Thyroid gland (tissue), 4 donors: ENCODE results near the gene FAM20C. TPM values are rescaled to one million over a fixed set of nuclear protein-coding genes. Genes with fewer than 3 reads are reported as not detected.
A peak's percentile ranks its signal among the peaks of the same experiment; 100 is the strongest.

Experiments used
- DNase-seq, 2 donors: peaks; one replicate each; pipeline ENCODE4 v3.0.0-alpha.2; 2019
- H3K27ac ChIP-seq, 3 donors: fragments of 200-600 bp; sonication (generic); 1 replicate in 2 of 3; 2 replicates in 1 of 3; pipeline ENCODE4 v1.5.1; 2016 to 2019; ENCODE audit warnings: mild to moderate bottlenecking in 1 of 3, moderate library complexity in 1 of 3
- H3K27me3 ChIP-seq: fragments of 200-600 bp; sonication (generic); one replicate; pipeline ENCODE4 v1.5.1; 2019
- H3K36me3 ChIP-seq, 2 donors: fragments of 200-600 bp; sonication (generic); one replicate each; pipeline ENCODE4 v1.5.1; 2016 to 2019
- H3K4me1 ChIP-seq, 2 donors: fragments of 200-600 bp; sonication (generic); one replicate each; pipeline ENCODE4 v1.5.1; 2017 to 2019
- H3K4me3 ChIP-seq, 3 donors: fragments of 200-600 bp; sonication (generic); replicated peaks in 1 of 3; 1 replicate in 2 of 3; 2 replicates in 1 of 3; pipeline ENCODE4 v1.5.1; 2016; ENCODE audit warnings: mild to moderate bottlenecking in 1 of 3
- H3K9me3 ChIP-seq: fragments of 200-600 bp; sonication (generic); one replicate; pipeline ENCODE4 v1.5.1; 2017
- CTCF ChIP-seq, 6 experiments: fragments of 200-600 bp in 3 of 6; fragments of 450-650 bp in 3 of 6; sonication (generic) in 3 of 6; IDR thresholded peaks; one replicate each; pipeline ENCODE4 v1.5.1; 2016 to 2019; ENCODE audit warnings: antibody characterized with exemption in 6 of 6, mild to moderate bottlenecking in 2 of 6, inconsistent platforms in 1 of 6, moderate library complexity in 1 of 6
- POLR2A ChIP-seq, 2 donors: fragments of 450-650 bp; IDR thresholded peaks; one replicate each; pipeline ENCODE4 v1.6.1; 2017; ENCODE audit warnings: antibody characterized with exemption in 2 of 2, mild to moderate bottlenecking in 2 of 2, moderate library complexity in 1 of 2
- WGBS, 2 donors: methylation state at CpG; one replicate each; pipeline ENCODE4 v1.1.5; 2017; 5-methylcytosine and 5-hydroxymethylcytosine counted together
- intact Hi-C: fragments of 100-400 bp; cut with DNase I; formaldehyde crosslinking; loops from one replicate; pipeline ENCODE4 v1.15.1; 2023
- total RNA-seq, 4 donors: library from RNA; depleted of rRNA; stranded (reverse); fragments of >200 nt; gene quantifications; one replicate each; pipeline ENCODE4 v1.2.3, GENCODE V29; 2016

FAM20C gene
- total RNA-seq, 4 donors from 2014 or later: 14.0 to 41.8 (median 23.3) TPM

DNA sequence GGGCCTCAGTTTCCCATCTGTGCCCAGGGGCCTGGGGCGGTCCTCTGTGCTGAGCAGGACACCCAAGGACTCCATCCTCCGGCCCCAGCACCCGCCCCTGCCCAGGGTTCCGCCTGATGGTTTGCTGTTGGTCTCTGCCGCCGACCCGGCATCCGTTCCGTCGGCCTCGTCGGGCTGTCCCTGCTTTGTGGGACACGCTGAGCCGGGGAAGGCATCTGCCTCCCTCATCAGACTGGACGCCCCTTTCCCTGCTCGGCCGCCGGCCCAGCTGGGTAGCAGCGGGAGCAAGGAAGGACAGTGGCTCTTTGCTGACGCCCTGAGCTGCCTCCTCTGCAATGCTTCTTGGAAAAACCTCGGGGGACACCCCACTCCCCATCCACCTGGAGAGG lies 39.5 kb downstream of the FAM20C start:
- TF ChIP-seq POLR2A (IDR thresholded peaks at IDR 0.05) (no peak), CTCF (IDR thresholded peaks at IDR 0.05) (no peak)
- no peak overlapping the region for H3K4me3 ChIP-seq
- no peaks in the 10 kb centered on the region for H3K9me3 ChIP-seq
- H3K27ac ChIP-seq: no peak overlapping the region
- H3K36me3 ChIP-seq: no peaks in the 10 kb centered on the region
- no peak for DNase-seq
- peaks cover 48 to 66% of the 10 kb centered on the region in 2 donors for H3K4me1 ChIP-seq
- H3K27me3 ChIP-seq: no peaks in the 10 kb centered on the region
- WGBS, 2 donors: 88 to 98% methylated on average over 15 to 19 of the region's 21 CpGs
- intact Hi-C loops: no loop called here

- peak overlapping the region in 1 of 3 donors; percentile 90 for H3K27ac ChIP-seq
- H3K36me3 ChIP-seq: no peaks in the 10 kb centered on the region
- peaks cover 49 to 70% of the 10 kb centered on the region in 2 donors for H3K4me1 ChIP-seq
- H3K27me3 ChIP-seq: no peaks in the 10 kb centered on the region
- H3K9me3 ChIP-seq: no peaks in the 10 kb centered on the region
- peak; percentile 85 to 86 for DNase-seq
- no peak overlapping the region for H3K4me3 ChIP-seq
- no peak for TF ChIP-seq CTCF (IDR thresholded peaks at IDR 0.05)
- TF ChIP-seq POLR2A (IDR thresholded peaks at IDR 0.05): no peak
- intact Hi-C loops: no loop called here
- WGBS, 2 donors: 46 to 79% methylated on average over 32 to 42 of the region's 43 CpGs
These were observed 40.3 kb downstream of the FAM20C start for GRCh38 chr7:232410-233248.

DNA sequence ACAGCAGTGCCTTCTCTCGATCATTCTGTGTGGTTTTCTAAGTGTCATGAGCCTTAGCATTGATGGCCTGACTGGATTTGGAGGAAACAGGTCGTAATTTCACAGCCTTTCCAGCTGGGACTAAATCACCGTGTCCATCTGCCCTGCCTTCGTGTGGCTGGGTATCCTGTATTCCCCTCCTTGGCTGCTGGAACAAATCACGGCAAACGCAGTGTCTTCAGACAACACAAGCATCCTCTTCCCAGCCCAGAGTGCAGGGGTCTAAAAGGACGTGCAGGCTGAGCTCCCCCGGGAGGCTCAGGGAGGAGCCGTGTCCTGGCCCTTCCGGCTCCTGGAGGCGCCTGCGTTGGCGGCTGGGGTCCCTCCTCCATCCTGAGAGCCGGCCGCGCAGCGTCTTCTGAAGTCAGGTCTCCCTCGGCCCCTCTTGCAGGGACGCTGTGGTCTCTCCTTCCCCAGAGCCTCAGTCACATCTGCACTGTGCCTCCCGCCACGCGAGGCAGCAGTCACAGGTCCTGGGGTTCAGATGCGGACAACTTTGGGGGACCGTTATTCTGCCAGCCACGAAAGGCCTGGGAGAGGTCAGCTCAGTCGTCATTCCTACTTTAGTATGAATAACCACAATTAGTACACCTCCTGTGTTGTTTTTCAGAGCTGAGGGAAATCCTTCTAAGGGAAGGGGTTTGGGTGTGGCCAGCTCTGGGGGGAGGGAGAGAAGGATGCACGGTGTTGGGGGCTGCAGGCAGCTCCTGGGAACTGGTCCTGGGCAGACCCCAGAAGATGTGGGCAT lies 41.1 kb downstream of the FAM20C start:
- TF ChIP-seq CTCF (IDR thresholded peaks at IDR 0.05) (no peak), POLR2A (IDR thresholded peaks at IDR 0.05) (no peak)
- Histone ChIP-seq H3K4me1 (peaks cover 49 to 69% of the 10 kb centered on the region in 2 donors), H3K27ac (peak overlapping the region; percentile 61 to 94 (median 90)), H3K4me3 (no peak overlapping the region), H3K9me3 (no peaks in the 10 kb centered on the region), H3K27me3 (no peaks in the 10 kb centered on the region), H3K36me3 (no peaks in the 10 kb centered on the region)
- DNase-seq: no peak
- intact Hi-C loops: no loop called here
- 84 to 85% methylated on average over 14 to 27 of the region's 27 CpGs for WGBS, 2 donors

- Histone ChIP-seq H3K4me3 (no peak overlapping the region), H3K36me3 (no peaks in the 10 kb centered on the region), H3K4me1 (peaks cover 45 to 62% of the 10 kb centered on the region in 2 donors), H3K9me3 (no peaks in the 10 kb centered on the region), H3K27ac (peak overlapping the region; percentile 61 to 94 (median 90)), H3K27me3 (no peaks in the 10 kb centered on the region)
- 61 to 71% methylated on average over 6 to 15 of the region's 33 CpGs for WGBS, 2 donors
- no peak for DNase-seq
- intact Hi-C loops: no loop called here
- TF ChIP-seq POLR2A (IDR thresholded peaks at IDR 0.05): no peak
- TF ChIP-seq CTCF (IDR thresholded peaks at IDR 0.05): no peak
These were observed 41.8 kb downstream of the FAM20C start for GRCh38 chr7:234051-234707.
